GM10266 (cell line): ENCODE results near the gene TMUB1.

ENCODE experiments used
- DNase-seq: peaks from one replicate; pipeline ENCODE4 v3.0.0; 2012; ENCODE audit errors: extremely low spot score
- TF ChIP-seq, protein P1 (sequence below): IDR thresholded peaks from 2 replicates; pipeline ENCODE4 v1.5.1; 2012; ENCODE audit warnings: mild to moderate bottlenecking, low read depth; ENCODE audit not compliant: control insufficient read depth, insufficient read depth; ENCODE audit errors: missing control alignments

Gene TMUB1

DNA sequence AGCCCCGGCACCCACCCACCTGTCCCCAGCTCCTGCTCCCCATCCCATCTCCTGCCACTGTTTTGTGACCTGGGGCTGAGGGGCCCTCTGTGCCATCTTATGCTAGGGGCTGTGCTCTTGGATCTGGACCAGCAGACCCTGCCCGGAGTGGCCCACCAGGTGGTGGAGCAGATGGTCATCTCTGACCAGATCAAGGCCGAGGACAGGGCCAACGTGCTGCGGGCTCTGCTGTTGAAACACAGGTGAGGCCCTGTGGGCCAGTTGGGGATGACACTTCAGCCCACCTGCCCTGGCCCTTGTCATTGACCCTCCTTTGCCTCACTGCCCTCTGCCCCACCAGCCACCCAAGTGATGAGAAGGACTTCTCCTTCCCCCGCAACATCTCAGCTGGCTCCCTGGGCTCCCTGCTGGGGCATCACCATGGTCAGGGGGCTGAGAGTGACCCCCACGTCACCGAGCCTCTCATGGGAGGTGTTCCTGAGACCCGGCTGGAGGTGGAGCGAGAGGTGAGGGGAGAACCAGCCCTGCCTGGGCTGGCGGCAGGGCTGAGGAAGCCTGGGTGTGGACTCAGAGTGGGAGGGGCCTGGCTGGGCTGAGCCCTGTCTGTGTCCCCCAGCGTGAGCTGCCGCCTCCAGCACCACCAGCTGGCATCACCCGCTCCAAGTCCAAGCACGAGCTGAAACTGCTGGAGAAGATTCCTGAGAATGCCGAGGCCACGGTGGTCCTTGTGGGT lies 13.3 kb downstream of the TMUB1 start:
- DNase-seq: no peak
- TF ChIP-seq, protein P1, sequence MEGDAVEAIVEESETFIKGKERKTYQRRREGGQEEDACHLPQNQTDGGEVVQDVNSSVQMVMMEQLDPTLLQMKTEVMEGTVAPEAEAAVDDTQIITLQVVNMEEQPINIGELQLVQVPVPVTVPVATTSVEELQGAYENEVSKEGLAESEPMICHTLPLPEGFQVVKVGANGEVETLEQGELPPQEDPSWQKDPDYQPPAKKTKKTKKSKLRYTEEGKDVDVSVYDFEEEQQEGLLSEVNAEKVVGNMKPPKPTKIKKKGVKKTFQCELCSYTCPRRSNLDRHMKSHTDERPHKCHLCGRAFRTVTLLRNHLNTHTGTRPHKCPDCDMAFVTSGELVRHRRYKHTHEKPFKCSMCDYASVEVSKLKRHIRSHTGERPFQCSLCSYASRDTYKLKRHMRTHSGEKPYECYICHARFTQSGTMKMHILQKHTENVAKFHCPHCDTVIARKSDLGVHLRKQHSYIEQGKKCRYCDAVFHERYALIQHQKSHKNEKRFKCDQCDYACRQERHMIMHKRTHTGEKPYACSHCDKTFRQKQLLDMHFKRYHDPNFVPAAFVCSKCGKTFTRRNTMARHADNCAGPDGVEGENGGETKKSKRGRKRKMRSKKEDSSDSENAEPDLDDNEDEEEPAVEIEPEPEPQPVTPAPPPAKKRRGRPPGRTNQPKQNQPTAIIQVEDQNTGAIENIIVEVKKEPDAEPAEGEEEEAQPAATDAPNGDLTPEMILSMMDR: no peak

DNA sequence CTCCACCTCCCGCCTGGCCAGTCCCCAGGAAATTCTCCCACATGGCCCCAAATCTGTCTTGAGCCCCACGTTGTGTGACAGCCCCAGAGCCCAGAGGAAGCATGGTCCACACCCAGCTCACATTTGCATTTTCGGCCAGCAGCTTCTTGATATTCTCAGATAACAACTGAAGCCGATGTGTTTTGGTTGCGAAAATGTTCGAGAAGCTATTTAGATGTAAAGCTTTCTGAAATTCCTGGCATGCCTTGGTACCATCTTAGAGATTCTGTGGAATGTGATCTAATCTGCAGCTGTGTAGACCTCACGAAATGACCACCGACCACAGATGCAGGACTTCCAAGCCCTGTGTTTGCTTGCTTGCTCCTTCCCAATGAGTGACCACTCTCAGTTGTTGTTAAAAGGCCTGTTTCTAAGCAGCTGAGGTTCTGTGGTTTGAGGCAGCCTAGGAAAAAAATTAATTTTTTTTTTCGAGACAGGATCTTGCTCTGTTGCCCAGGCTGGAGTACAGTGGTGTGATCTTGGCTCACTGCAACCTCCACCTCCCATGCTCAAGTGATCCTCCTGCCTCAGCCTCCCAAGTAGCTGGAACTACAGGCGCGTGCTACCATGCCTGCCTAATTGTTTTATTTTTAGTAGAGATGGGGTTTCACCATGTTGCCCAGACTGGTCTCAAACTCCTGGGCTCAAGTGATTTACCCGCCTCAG lies 15.1 kb downstream of the TMUB1 start:
- TF ChIP-seq, protein P1: no peak
- no peak for DNase-seq

DNA sequence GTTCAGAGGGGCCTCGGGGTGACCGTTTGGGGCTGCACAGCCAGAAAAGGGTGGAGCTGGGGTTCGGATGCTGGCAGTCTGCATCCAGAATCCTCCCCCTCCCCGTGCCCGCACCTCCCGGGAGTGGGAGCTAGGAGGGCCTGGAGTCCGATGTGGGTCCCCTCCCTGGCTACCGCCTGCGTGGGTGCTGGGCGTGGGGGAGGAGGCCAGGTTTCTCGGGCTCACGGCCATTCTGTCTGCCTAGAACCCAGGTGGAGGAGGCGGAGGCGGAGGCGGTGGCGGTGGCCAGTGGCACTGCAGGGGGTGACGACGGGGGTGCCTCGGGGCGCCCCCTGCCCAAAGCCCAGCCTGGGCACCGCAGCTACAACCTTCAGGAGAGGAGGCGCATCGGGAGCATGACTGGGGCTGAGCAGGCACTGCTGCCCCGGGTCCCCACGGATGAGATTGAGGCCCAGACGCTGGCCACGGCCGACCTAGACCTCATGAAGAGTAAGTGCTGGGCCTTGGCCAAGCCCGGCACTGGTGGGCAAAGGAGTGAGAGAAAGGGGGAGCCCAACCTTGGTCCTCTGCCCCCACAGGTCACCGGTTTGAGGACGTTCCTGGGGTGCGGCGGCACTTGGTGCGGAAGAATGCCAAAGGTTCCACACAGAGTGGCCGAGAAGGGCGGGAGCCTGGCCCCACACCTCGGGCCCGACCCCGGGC lies 16.9 kb downstream of the TMUB1 start:
- TF ChIP-seq, protein P1: no peak
- no peak for DNase-seq

DNA sequence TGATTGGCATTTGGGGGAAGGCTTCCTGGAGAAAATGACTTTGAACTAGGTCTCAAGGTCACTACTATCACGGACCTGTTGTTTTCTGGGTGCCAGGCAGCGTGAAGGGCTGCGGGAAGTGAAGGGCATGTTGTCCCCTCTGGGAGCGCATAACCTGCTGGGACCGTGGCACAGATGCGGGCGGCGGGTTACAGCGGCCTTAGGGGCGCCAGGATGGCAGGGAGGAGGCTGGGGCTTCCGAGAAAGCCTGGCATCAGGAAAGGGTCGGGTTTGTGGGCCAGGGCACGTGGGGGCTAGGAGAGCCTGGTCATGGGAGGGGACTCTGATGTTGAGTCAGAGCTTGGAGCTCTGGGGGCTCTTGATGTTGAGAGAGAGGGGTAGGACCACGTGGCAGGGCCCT lies 17.8 kb downstream of the TMUB1 start:
- DNase-seq: no peak
- TF ChIP-seq, protein P1: no peak

DNA sequence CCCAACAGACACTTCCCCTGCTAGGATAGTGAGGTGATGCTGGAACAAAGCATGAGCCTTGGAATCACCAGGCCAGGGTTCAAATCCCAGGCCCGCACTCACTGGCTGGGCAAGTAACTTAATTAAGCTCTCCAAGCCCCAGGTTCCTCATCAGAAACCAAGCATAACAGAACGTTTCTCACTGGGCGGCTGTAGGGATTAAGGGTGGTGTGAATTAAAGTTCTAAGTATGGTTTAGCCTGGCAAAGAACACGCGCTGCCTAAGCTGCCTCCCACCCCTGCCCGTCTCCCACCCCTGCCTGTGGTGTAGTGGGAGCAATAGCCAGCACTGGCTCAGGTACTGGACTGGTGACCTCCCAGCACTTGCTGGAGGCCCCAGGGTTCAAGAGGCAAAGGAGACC lies 18.3 kb downstream of the TMUB1 start:
- DNase-seq: no peak
- TF ChIP-seq, protein P1: no peak

DNA sequence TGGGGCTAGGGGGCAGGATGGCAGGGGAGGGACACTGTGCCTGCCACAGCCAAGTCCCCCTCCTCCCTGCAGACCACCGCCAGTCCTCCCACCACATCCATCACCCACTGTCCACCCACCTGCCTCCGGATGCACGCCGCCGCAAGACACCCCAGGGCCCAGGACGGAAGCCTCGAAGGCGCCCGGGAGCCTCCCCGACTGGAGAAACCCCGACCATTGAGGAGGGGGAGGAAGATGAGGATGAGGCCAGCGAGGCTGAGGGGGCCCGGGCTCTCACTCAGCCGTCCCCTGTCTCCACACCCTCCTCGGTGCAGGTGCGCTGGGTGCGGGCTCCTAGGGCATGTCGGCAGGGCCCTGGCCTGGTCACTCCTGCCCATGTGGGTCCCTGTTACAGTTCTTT lies 18.8 kb downstream of the TMUB1 start:
- TF ChIP-seq, protein P1: no peak
- DNase-seq: no peak

DNA sequence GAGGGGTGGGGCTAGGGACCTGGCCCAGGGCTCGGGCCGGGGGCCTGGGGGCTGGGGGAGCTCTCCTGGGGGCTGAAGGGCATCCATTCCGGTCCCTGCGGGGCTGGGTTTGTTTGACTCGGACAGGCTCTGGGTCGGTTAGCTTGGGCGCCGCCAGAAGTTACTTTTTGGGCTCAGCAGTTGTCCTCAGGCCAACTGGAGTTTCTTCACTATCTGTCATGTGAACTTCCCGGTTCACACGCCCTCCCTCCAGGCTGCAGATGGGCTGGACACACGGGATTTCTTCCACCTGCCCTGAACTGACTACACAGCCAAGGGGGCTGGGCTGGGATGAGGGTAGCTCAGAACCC lies 20.1 kb downstream of the TMUB1 start:
- TF ChIP-seq, protein P1: no peak
- no peak for DNase-seq
